ENCODE results near the gene BMS1.

DNA sequence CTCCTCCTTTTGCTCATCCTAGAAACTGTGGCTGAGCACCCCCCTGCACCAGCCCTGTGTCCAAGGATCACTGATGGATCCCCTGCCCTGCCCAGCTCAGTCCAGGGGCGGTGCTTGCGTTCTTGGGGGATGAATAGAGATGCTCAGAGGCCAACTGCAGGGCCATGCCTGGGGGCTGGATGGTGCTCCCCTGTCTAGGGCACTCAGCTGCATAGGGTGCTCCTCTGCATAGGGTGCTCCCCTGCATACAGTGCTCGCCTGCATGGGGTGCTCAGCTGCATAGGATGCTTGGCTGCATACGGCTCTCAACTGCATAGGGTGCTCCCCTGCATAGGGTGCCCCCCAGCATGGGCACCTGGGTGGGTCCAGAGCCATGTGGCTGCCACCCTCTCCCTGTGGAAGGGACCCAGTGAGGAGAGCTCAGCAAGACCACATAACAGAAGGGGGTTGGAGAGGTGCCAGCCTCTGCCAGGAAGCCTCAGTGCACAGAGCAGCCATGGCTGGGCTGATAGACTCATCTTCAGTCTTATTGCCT is 95.0 kb downstream of the BMS1 start:
- TF ChIP-seq, protein P1, sequence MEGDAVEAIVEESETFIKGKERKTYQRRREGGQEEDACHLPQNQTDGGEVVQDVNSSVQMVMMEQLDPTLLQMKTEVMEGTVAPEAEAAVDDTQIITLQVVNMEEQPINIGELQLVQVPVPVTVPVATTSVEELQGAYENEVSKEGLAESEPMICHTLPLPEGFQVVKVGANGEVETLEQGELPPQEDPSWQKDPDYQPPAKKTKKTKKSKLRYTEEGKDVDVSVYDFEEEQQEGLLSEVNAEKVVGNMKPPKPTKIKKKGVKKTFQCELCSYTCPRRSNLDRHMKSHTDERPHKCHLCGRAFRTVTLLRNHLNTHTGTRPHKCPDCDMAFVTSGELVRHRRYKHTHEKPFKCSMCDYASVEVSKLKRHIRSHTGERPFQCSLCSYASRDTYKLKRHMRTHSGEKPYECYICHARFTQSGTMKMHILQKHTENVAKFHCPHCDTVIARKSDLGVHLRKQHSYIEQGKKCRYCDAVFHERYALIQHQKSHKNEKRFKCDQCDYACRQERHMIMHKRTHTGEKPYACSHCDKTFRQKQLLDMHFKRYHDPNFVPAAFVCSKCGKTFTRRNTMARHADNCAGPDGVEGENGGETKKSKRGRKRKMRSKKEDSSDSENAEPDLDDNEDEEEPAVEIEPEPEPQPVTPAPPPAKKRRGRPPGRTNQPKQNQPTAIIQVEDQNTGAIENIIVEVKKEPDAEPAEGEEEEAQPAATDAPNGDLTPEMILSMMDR (IDR thresholded peaks at IDR 0.05 in 8 of 11, conservative IDR thresholded peaks at IDR 0.05 in 3 of 11): no peak
- TF ChIP-seq POLR2A (IDR thresholded peaks at IDR 0.05) (no peak), POLR2AphosphoS5 (IDR thresholded peaks at IDR 0.05) (no peak)
